ENCODE measurements around the gene MARK2. TPM values are rescaled to one million over a fixed set of nuclear protein-coding genes. Genes with fewer than 3 reads are reported as not detected.

Gene MARK2
- total RNA-seq, 3 donors from 2014 or later: 12.6 to 34.0 (median 22.3) TPM

DNA sequence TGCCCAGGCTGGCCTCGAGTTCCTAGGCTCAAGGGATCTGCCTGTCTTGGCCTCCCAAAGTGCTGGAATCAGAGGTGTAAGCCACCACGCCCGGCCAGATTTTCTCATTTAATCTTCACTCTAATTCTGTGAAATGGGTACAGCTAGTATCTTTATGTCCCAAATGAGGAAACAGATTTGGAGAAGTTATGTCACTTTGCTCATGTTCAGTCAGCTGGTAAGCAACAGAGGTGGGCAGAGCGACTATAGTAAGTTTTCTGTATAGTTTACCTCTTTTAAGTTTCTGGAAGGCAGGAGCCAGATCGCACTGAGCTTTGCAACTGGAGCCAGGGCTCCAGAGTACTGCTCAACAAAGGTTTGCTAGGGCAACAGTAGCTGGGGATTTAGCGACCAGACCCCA is 44.9 kb downstream of the MARK2 start:
- H3K27ac ChIP-seq: no peak overlapping the region
- TF ChIP-seq, protein P1, sequence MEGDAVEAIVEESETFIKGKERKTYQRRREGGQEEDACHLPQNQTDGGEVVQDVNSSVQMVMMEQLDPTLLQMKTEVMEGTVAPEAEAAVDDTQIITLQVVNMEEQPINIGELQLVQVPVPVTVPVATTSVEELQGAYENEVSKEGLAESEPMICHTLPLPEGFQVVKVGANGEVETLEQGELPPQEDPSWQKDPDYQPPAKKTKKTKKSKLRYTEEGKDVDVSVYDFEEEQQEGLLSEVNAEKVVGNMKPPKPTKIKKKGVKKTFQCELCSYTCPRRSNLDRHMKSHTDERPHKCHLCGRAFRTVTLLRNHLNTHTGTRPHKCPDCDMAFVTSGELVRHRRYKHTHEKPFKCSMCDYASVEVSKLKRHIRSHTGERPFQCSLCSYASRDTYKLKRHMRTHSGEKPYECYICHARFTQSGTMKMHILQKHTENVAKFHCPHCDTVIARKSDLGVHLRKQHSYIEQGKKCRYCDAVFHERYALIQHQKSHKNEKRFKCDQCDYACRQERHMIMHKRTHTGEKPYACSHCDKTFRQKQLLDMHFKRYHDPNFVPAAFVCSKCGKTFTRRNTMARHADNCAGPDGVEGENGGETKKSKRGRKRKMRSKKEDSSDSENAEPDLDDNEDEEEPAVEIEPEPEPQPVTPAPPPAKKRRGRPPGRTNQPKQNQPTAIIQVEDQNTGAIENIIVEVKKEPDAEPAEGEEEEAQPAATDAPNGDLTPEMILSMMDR (IDR thresholded peaks at IDR 0.05): no peak
- no peak for TF ChIP-seq POLR2AphosphoS5 (IDR thresholded peaks at IDR 0.05)
- TF ChIP-seq POLR2A (IDR thresholded peaks at IDR 0.05): no peak
- intact Hi-C loops (cut with DNase I; ENCODE audit: low total_unique reads): no loop called here
- DNase-seq (ENCODE audit: low spot score in 2 of 2): no peak
- no peaks in the 10 kb centered on the region for H3K36me3 ChIP-seq
- no peaks in the 10 kb centered on the region for H3K9me3 ChIP-seq
- H3K4me3 ChIP-seq: no peak overlapping the region
- H3K4me1 ChIP-seq: peaks cover 7 to 15% of the 10 kb centered on the region in 2 donors
- H3K27me3 ChIP-seq: no peaks in the 10 kb centered on the region

DNA sequence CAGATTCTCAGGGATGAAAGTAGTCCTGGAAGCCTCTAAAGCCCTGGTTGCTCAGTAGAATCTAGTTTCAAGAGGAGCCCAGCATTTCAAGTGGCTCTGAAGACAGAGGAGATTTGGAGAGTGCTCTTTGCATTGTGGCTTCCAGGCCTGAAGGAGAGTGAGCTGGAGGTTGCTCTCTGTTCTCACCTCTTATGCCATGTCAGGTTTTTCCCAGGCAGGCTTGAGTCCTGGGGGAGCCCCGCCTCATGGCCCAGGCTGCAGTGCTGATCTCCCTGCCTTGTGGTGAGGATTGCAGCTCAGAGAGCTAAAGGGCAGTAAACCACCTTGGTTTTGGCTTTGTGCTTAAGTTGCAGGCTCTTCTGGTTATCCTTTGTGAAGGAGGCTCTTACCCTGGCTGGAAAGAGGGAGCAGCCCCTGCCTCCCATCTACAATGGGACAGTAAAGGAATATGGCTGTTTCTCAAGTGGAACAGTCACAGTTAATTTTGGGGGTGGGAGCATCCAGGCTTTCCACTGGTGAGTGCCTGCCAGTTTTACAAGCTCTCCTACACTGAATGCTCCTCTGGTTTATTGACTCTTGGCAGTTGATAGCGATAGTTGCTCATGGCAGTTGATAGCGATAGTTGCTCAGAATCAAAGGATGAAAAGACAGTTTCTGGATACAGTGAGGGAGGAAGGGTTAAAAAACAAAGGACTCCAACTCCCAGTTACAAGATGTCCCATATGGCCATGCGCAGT is 45.5 kb downstream of the MARK2 start:
- H3K9me3 ChIP-seq: no peaks in the 10 kb centered on the region
- intact Hi-C loops (cut with DNase I; ENCODE audit: low total_unique reads): no loop called here
- peaks cover 12 to 20% of the 10 kb centered on the region in 2 donors for H3K4me1 ChIP-seq
- H3K4me3 ChIP-seq: no peak overlapping the region
- H3K36me3 ChIP-seq: no peaks in the 10 kb centered on the region
- no peaks in the 10 kb centered on the region for H3K27me3 ChIP-seq
- peak overlapping the region in 1 of 2 donors; percentile 29 for H3K27ac ChIP-seq
- TF ChIP-seq, protein P1 (IDR thresholded peaks at IDR 0.05): no peak
- TF ChIP-seq POLR2AphosphoS5 (IDR thresholded peaks at IDR 0.05) (no peak), POLR2A (IDR thresholded peaks at IDR 0.05) (no peak)
- DNase-seq (ENCODE audit: low spot score in 2 of 2): no peak

DNA sequence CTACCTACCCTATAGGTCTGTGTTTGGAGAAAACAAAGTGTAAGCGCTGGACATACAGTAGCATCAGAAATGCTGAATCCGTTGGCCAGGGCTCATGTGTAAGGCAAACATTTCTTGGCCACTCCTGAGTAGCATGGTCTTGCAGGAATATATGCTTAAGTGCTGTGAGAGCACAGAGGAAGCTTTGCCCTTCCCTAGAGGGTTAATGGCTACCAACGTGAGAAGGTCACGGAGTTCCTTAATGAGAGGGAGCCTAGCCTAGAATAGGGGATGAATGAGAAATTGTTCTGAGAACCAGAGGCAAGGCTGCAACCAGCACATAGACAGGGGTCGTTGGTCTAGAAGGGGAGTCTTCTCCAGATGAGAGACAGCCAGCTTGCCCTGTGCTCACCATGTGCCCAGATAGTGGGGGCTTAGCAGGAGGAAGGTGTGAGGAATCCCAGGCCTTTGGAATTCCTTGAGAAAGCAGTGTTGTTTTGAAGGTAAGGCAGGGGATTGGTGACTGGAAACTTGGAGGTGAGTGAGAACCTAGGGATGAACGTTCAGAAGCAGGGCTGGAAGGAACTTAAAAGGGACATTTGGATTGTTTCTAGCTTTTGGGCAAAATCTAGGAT is 48.6 kb downstream of the MARK2 start:
- Histone ChIP-seq H3K27ac (peak overlapping the region; percentile 89 to 95), H3K27me3 (no peaks in the 10 kb centered on the region), H3K4me3 (no peak overlapping the region), H3K9me3 (no peaks in the 10 kb centered on the region), H3K36me3 (no peaks in the 10 kb centered on the region), H3K4me1 (peaks cover 15 to 34% of the 10 kb centered on the region in 2 donors)
- DNase-seq (ENCODE audit: low spot score in 2 of 2): no peak
- intact Hi-C loops (cut with DNase I; ENCODE audit: low total_unique reads): no loop called here
- TF ChIP-seq POLR2AphosphoS5 (IDR thresholded peaks at IDR 0.05) (no peak), POLR2A (IDR thresholded peaks at IDR 0.05) (no peak)

DNA sequence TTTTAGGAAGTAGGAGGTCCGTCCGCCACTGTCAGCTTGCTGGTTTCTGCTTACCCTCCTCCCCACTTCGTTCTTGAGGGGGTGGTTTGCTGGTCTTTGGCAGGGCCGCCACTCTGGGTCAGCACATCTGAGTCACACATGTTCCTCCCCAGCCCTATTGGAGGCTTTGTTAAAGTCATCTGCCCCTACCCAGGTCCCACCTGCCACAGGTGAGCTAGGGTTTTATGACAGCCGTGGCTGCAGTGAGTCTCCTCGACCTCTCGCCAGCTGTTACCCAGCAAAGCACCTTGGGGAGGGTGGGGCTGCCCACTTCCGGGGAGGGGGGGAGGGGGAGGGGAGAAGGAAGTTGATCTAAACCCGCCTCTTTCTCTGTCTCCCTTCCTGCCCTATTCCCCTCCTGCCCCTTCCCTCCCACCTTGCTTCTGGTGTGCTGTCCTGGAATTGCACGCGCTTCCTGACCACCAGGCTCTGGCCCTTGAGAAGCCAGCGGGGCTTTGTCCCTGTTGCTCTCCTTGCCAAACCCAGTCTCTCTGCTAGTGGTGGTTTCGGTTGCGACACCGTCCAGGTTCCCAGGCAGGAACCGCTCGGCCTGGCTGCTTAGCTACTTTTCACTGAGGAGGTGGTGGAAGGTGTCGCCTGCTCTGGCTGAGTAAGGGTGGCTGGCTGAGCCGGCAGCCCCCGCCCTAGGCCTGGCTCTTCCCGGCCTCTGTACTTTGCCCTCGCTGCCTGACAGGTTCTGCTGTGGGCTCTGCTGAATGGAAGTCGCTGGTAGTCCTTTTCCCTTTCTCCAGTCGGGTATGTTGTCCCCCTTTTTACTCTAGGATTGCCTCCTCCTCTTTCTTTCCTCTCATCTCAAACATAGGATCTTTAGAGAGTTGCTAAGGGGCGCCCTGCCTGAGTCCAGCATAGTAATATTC is 49.5 kb downstream of the MARK2 start:
- intact Hi-C loops (cut with DNase I; ENCODE audit: low total_unique reads): no loop called here
- Histone ChIP-seq H3K9me3 (no peaks in the 10 kb centered on the region), H3K27ac (peak overlapping the region; percentile 89 to 95), H3K27me3 (no peaks in the 10 kb centered on the region), H3K36me3 (no peaks in the 10 kb centered on the region), H3K4me1 (peaks cover 15 to 34% of the 10 kb centered on the region in 2 donors), H3K4me3 (peak overlapping the region; percentile 20 to 64 (median 48))
- TF ChIP-seq POLR2A (IDR thresholded peaks at IDR 0.05): no peak
- TF ChIP-seq, protein P1 (IDR thresholded peaks at IDR 0.05): peak in 1 of 3 donors; percentile 38
- TF ChIP-seq POLR2AphosphoS5 (IDR thresholded peaks at IDR 0.05): peak; percentile 25 to 41 (median 29)
- DNase-seq (ENCODE audit: low spot score in 2 of 2): peak; percentile 74 to 85

DNA sequence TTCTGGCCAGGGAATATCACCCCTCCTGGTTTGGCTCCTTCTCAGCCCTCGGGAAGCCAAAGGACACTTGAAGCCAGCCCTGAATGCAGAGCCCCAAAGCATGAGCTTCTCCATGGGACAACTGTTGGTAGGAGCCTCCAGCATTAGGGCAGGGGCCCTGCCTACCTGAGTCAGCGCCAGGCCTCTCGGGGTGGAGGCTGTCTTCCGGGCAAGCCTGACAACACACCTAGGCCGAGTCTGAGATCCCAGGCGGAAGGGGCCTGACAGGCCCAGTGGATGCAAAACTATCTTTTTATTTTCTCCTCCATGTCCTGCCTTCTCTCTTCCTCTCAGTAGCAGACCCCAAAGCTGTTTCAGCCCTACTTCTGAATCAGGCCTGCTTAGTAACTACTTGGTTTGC is 50.4 kb downstream of the MARK2 start:
- TF ChIP-seq POLR2A (IDR thresholded peaks at IDR 0.05) (no peak), POLR2AphosphoS5 (IDR thresholded peaks at IDR 0.05) (no peak)
- TF ChIP-seq, protein P1 (IDR thresholded peaks at IDR 0.05): no peak
- Histone ChIP-seq H3K4me3 (peak overlapping the region in 2 of 3 donors; percentile 48 to 64), H3K4me1 (peaks cover 15 to 34% of the 10 kb centered on the region in 2 donors), H3K27me3 (no peaks in the 10 kb centered on the region), H3K27ac (peak overlapping the region; percentile 89 to 95), H3K9me3 (no peaks in the 10 kb centered on the region), H3K36me3 (no peaks in the 10 kb centered on the region)
- no peak for DNase-seq (ENCODE audit: low spot score in 2 of 2)
- intact Hi-C loops (cut with DNase I; ENCODE audit: low total_unique reads): no loop called here
